ENCODE data around the gene MRPL43. TPM values are rescaled to one million over a fixed set of nuclear protein-coding genes. Genes with fewer than 3 reads are reported as not detected.

MRPL43 gene
- total and polyA plus RNA-seq, 2 donors (not counting 1 experiment from before 2014, with no cell fraction given), result 56.2 to 99.4 TPM

- ChIA-PET POLR2A (no interaction called here), CTCF (no interaction called here)
- Histone ChIP-seq H3K9me3 (ENCODE audit: control extremely low read depth in 1 of 3, control insufficient read depth in 2 of 3, insufficient read depth in 1 of 3, low read length in 2 of 3) (no peaks in the 10 kb centered on the region), H3K27ac (ENCODE audit: low read length in 2 of 2) (no peak overlapping the region), H3K27me3 (replicated peaks in 1 of 4; ENCODE audit: control extremely low read depth in 1 of 4, control insufficient read depth in 3 of 4, insufficient read depth in 4 of 4, low read length in 3 of 4) (no peaks in the 10 kb centered on the region), H3K36me3 (replicated peaks in 1 of 2; ENCODE audit: control extremely low read depth in 1 of 2, control insufficient read depth in 1 of 2, extremely low read depth in 1 of 2, insufficient read depth in 2 of 2, low read length in 1 of 2) (peaks cover 0 to 26% of the 10 kb centered on the region in 2 experiments), H2AFZ (ENCODE audit: insufficient read depth, low read depth, low read length, poor library complexity, severe bottlenecking) (no peak overlapping the region), H3K79me2 (ENCODE audit: control insufficient read depth, insufficient read depth, low read length) (no peaks in the 10 kb centered on the region), H3K4me3 (ENCODE audit: control extremely low read depth in 1 of 5, extremely low read depth in 1 of 5, insufficient read depth in 1 of 5, low read depth in 2 of 5, low read length in 4 of 5) (no peak overlapping the region), H3K9ac (ENCODE audit: low read length) (no peak overlapping the region), H4K20me1 (ENCODE audit: control insufficient read depth, insufficient read depth, low read length, poor library complexity, severe bottlenecking) (no peaks in the 10 kb centered on the region), H3K4me1 (ENCODE audit: control insufficient read depth in 2 of 2, insufficient read depth in 2 of 2, low read length in 2 of 2) (no peaks in the 10 kb centered on the region), H3K4me2 (replicated peaks; ENCODE audit: low read depth, low read length, poor library complexity, severe bottlenecking) (no peak overlapping the region)
- Mint-ChIP-seq H3K27ac (no peak overlapping the region), H3K9me3 (ENCODE audit: insufficient read depth) (no peaks in the 10 kb centered on the region), H3K4me3 (no peak overlapping the region), H3K27me3 (no peaks in the 10 kb centered on the region), H3K4me1 (no peaks in the 10 kb centered on the region)
- no peak for TF ChIP-seq EZH2 (IDR thresholded peaks at IDR 0.05; ENCODE audit: borderline replicate concordance, insufficient read depth, low read depth, low read length, poor library complexity, severe bottlenecking)
- no peak for TF ChIP-seq CTCF (IDR thresholded peaks at IDR 0.05)
- ATAC-seq (ENCODE audit: low read depth) (no peak), DNase-seq (no peak)
- 100% methylated on average over 2 of the region's 13 CpGs for WGBS (ENCODE audit: insufficient coverage)
- intact Hi-C loops (cut with micrococcal nuclease), result no loop called here
Measured at GRCh38 chr10:100978121-100978900, 9.0 kb downstream of the MRPL43 start.

GRCh38 chr10:100977436-100977835 lies 9.9 kb downstream of the MRPL43 start:
- H3K27me3 Mint-ChIP-seq, result no peaks in the 10 kb centered on the region
- no peak for ATAC-seq (ENCODE audit: low read depth)
- POLR2A ChIA-PET, result no interaction called here
- Histone ChIP-seq H3K36me3 (replicated peaks in 1 of 2; ENCODE audit: control extremely low read depth in 1 of 2, control insufficient read depth in 1 of 2, extremely low read depth in 1 of 2, insufficient read depth in 2 of 2, low read length in 1 of 2) (peaks cover 0 to 18% of the 10 kb centered on the region in 2 experiments), H3K27me3 (replicated peaks in 1 of 4; ENCODE audit: control extremely low read depth in 1 of 4, control insufficient read depth in 3 of 4, insufficient read depth in 4 of 4, low read length in 3 of 4) (no peaks in the 10 kb centered on the region), H3K4me2 (replicated peaks; ENCODE audit: low read depth, low read length, poor library complexity, severe bottlenecking) (no peak overlapping the region), H3K4me3 (ENCODE audit: control extremely low read depth in 1 of 5, extremely low read depth in 1 of 5, insufficient read depth in 1 of 5, low read depth in 2 of 5, low read length in 4 of 5) (no peak overlapping the region), H3K9me3 (ENCODE audit: control extremely low read depth in 1 of 3, control insufficient read depth in 2 of 3, insufficient read depth in 1 of 3, low read length in 2 of 3) (no peaks in the 10 kb centered on the region), H2AFZ (ENCODE audit: insufficient read depth, low read depth, low read length, poor library complexity, severe bottlenecking) (no peak overlapping the region), H3K79me2 (ENCODE audit: control insufficient read depth, insufficient read depth, low read length) (no peaks in the 10 kb centered on the region), H4K20me1 (ENCODE audit: control insufficient read depth, insufficient read depth, low read length, poor library complexity, severe bottlenecking) (no peaks in the 10 kb centered on the region), H3K27ac (ENCODE audit: low read length in 2 of 2) (no peak overlapping the region), H3K9ac (ENCODE audit: low read length) (no peak overlapping the region), H3K4me1 (ENCODE audit: control insufficient read depth in 2 of 2, insufficient read depth in 2 of 2, low read length in 2 of 2) (no peaks in the 10 kb centered on the region)
- no peak overlapping the region for H3K4me3 Mint-ChIP-seq
- H3K4me1 Mint-ChIP-seq, result no peaks in the 10 kb centered on the region
- TF ChIP-seq CTCF (IDR thresholded peaks at IDR 0.05) (no peak), EZH2 (IDR thresholded peaks at IDR 0.05; ENCODE audit: borderline replicate concordance, insufficient read depth, low read depth, low read length, poor library complexity, severe bottlenecking) (no peak)
- DNase-seq, result no peak
- H3K27ac Mint-ChIP-seq, result no peak overlapping the region
- intact Hi-C loops (cut with micrococcal nuclease), result no loop called here
- no CpG with 5 or more reads among the region's 6 CpGs for WGBS (ENCODE audit: insufficient coverage)
- no peaks in the 10 kb centered on the region for H3K9me3 Mint-ChIP-seq (ENCODE audit: insufficient read depth)
- CTCF ChIA-PET, result no interaction called here

Measured in B cell (primary cell).